Panc1 (cell line): Measurements from ENCODE around the gene RANBP1. TPM values are rescaled to one million over a fixed set of nuclear protein-coding genes. Genes with fewer than 3 reads are reported as not detected.
A peak's percentile ranks its signal among the peaks of the same experiment; 100 is the strongest.

Source experiments
- ATAC-seq: fragments of 200-7000 bp; cut with Tn5 transposase; 2 replicates; pipeline ENCODE4 v1.9.1; 2020; ENCODE audit warnings: mild to moderate bottlenecking, moderate library complexity
- BruUV-seq: library from RNA; stranded (reverse); fragments of 400-500 nt; replicated peaks from 2 replicates; lab custom pipeline; 2021; lab: Mats Ljungman, UMichigan
- CTCF ChIA-PET: fragments of 300-600 bp; sonication (Branson Sonifier 250); formaldehyde crosslinking; loops from one replicate; lab custom pipeline; 2022; ENCODE audit warnings: antibody characterized with exemption; lab: Charles Lee
- POLR2A ChIA-PET: fragments of 300-600 bp; sonication (Branson Sonifier 250); formaldehyde crosslinking; loops from one replicate; lab custom pipeline; 2022; ENCODE audit warnings: antibody characterized with exemption; lab: Charles Lee
- DNase-seq: peaks from one replicate; pipeline ENCODE4 v3.0.0-alpha.2; 2010; ENCODE audit warnings: low read depth, low spot score
- H3K27ac ChIP-seq: 2 replicates; pipeline ENCODE4 v1.5.1; 2011; ENCODE audit warnings: mild to moderate bottlenecking, low read length, inconsistent platforms
- H3K27me3 ChIP-seq: fragments of 200-500 bp; sonication (Bioruptor generic); 2 replicates; pipeline ENCODE4 v1.6.0; 2014; ENCODE audit warnings: low read length, inconsistent platforms; ENCODE audit not compliant: control insufficient read depth, insufficient read depth
- H3K36me3 ChIP-seq: fragments of 200-500 bp; sonication (Bioruptor generic); 2 replicates; pipeline ENCODE4 v1.5.1; 2014; ENCODE audit warnings: inconsistent platforms, mild to moderate bottlenecking, low read length, moderate library complexity; ENCODE audit not compliant: control insufficient read depth, insufficient read depth
- H3K4me1 ChIP-seq: 2 replicates; pipeline ENCODE4 v1.5.1; 2011; ENCODE audit warnings: inconsistent platforms, mild to moderate bottlenecking, low read length, moderate library complexity; ENCODE audit not compliant: control insufficient read depth, insufficient read depth
- H3K4me3 ChIP-seq, 2 experiments: 2 replicates each; pipeline ENCODE4 v1.5.1; 2011 to 2012; ENCODE audit warnings: low read depth in 2 of 2, low read length in 2 of 2, mild to moderate bottlenecking in 2 of 2, inconsistent platforms in 1 of 2, moderate library complexity in 1 of 2
- H3K9me3 ChIP-seq: fragments of 200-500 bp; sonication (Bioruptor generic); 2 replicates; pipeline ENCODE4 v1.5.1; 2014; ENCODE audit warnings: low read depth, mild to moderate bottlenecking, inconsistent platforms, low read length, moderate library complexity; ENCODE audit not compliant: control insufficient read depth, insufficient read depth
- POLR2AphosphoS5 ChIP-seq: IDR thresholded peaks from 2 replicates; pipeline ENCODE4 v1.6.1; 2012; ENCODE audit warnings: mild to moderate bottlenecking, low read depth, low read length, moderate library complexity
- SIN3A ChIP-seq: IDR thresholded peaks from 2 replicates; pipeline ENCODE4 v1.6.1; 2012; ENCODE audit warnings: low read depth, mild to moderate bottlenecking, low read length, moderate library complexity, borderline replicate concordance; ENCODE audit not compliant: insufficient read depth
- TCF7L2 ChIP-seq: IDR thresholded peaks from 2 replicates; pipeline ENCODE4 v1.6.1; 2011; ENCODE audit warnings: mild to moderate bottlenecking, low read depth, low read length, inconsistent platforms
- in situ Hi-C: cut with HindIII; loops from 2 replicates; pipeline ENCODE4 v1.10.0; 2016; ENCODE audit warnings: low sequenced_read_pairs, low pct_unique_long_range_greater_than_20kb
- intact Hi-C: fragments of 100-400 bp; cut with micrococcal nuclease; formaldehyde crosslinking; loops from one replicate; pipeline ENCODE4 v1.10.0; 2022; ENCODE audit not compliant: unreplicated experiment
- total RNA-seq: library from RNA; stranded (reverse); gene quantifications from one replicate; pipeline ENCODE4 v1.2.1, GENCODE V29; 2021; ENCODE audit not compliant: unreplicated experiment
- TF ChIP-seq, protein P1 (sequence below): fragments of 450-650 bp; IDR thresholded peaks from 2 replicates; pipeline ENCODE4 v1.5.1; 2017; ENCODE audit warnings: mild to moderate bottlenecking
- TF ChIP-seq, protein P2 (sequence below), 2 experiments: IDR thresholded peaks; 2 replicates each; pipeline ENCODE4 v1.6.1; 2011 to 2012; ENCODE audit warnings: low read depth in 2 of 2, control low read depth in 1 of 2, low read length in 1 of 2, mild to moderate bottlenecking in 1 of 2, moderate library complexity in 1 of 2; ENCODE audit not compliant: insufficient read depth in 1 of 2

RANBP1 gene
- total RNA-seq, 1 experiment from 2014 or later: 232 TPM

DNA sequence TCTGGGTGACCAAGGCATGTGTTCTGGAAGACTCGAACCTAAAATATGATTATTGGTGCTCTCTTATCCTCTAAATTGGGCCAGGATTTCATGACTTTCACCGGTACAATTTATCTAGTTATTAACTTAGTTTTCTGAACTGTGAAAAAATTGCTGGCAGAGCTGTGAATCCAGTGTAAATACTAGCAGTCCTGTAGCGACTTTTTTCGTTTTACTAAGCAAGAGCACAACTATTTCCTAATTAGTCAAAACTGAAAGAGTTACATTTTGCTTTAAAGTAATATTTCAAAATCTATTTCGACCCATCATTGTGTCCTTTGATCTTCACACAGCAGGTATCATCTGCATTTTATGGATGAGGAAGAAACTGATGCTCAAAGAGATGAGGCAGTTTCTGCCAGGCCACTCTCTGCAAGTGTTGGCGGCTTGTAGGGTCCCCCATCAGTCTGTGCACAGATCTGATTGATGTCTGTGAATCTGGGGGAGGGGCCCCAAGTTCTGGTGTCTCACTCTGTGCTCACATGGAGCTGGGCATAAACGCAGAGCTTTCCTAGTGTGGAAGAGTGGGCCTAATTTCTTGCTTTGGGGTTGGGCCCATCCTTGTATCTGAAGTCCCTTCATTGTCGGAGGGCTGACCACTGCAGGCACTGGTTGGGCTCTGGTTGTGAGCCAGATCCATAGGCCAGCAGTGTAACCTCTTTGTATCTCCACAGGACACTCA, 2.6 kb downstream of the RANBP1 start:
- CTCF ChIA-PET: no interaction called here
- H3K4me3 ChIP-seq: peak overlapping the region; percentile 82 to 86
- TSS peak; percentile 91 for BruUV-seq
- peak overlapping the region; percentile 94 for H3K27ac ChIP-seq
- no peak for ATAC-seq
- peaks cover 22% of the 10 kb centered on the region for H3K36me3 ChIP-seq
- no peak for DNase-seq
- H3K4me1 ChIP-seq: peaks cover 14% of the 10 kb centered on the region
- TF ChIP-seq TCF7L2 (no peak), SIN3A (no peak), POLR2AphosphoS5 (no peak)
- TF ChIP-seq, protein P1, sequence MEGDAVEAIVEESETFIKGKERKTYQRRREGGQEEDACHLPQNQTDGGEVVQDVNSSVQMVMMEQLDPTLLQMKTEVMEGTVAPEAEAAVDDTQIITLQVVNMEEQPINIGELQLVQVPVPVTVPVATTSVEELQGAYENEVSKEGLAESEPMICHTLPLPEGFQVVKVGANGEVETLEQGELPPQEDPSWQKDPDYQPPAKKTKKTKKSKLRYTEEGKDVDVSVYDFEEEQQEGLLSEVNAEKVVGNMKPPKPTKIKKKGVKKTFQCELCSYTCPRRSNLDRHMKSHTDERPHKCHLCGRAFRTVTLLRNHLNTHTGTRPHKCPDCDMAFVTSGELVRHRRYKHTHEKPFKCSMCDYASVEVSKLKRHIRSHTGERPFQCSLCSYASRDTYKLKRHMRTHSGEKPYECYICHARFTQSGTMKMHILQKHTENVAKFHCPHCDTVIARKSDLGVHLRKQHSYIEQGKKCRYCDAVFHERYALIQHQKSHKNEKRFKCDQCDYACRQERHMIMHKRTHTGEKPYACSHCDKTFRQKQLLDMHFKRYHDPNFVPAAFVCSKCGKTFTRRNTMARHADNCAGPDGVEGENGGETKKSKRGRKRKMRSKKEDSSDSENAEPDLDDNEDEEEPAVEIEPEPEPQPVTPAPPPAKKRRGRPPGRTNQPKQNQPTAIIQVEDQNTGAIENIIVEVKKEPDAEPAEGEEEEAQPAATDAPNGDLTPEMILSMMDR: no peak
- TF ChIP-seq, protein P2, sequence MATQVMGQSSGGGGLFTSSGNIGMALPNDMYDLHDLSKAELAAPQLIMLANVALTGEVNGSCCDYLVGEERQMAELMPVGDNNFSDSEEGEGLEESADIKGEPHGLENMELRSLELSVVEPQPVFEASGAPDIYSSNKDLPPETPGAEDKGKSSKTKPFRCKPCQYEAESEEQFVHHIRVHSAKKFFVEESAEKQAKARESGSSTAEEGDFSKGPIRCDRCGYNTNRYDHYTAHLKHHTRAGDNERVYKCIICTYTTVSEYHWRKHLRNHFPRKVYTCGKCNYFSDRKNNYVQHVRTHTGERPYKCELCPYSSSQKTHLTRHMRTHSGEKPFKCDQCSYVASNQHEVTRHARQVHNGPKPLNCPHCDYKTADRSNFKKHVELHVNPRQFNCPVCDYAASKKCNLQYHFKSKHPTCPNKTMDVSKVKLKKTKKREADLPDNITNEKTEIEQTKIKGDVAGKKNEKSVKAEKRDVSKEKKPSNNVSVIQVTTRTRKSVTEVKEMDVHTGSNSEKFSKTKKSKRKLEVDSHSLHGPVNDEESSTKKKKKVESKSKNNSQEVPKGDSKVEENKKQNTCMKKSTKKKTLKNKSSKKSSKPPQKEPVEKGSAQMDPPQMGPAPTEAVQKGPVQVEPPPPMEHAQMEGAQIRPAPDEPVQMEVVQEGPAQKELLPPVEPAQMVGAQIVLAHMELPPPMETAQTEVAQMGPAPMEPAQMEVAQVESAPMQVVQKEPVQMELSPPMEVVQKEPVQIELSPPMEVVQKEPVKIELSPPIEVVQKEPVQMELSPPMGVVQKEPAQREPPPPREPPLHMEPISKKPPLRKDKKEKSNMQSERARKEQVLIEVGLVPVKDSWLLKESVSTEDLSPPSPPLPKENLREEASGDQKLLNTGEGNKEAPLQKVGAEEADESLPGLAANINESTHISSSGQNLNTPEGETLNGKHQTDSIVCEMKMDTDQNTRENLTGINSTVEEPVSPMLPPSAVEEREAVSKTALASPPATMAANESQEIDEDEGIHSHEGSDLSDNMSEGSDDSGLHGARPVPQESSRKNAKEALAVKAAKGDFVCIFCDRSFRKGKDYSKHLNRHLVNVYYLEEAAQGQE (IDR thresholded peaks at IDR 0.05; ENCODE audit: insufficient read depth in 1 of 2, low read depth in 2 of 2, low read length in 1 of 2): no peak
- no peaks in the 10 kb centered on the region for H3K9me3 ChIP-seq
- intact Hi-C loops: no loop called here
- no peaks in the 10 kb centered on the region for H3K27me3 ChIP-seq
- POLR2A ChIA-PET: interaction anchor here (0.6 kb wide), 1 partner anchor 382 kb away, joined by 3 read pairs; no protein-coding TSS in a partner anchor
- in situ Hi-C loops: no loop called here

DNA sequence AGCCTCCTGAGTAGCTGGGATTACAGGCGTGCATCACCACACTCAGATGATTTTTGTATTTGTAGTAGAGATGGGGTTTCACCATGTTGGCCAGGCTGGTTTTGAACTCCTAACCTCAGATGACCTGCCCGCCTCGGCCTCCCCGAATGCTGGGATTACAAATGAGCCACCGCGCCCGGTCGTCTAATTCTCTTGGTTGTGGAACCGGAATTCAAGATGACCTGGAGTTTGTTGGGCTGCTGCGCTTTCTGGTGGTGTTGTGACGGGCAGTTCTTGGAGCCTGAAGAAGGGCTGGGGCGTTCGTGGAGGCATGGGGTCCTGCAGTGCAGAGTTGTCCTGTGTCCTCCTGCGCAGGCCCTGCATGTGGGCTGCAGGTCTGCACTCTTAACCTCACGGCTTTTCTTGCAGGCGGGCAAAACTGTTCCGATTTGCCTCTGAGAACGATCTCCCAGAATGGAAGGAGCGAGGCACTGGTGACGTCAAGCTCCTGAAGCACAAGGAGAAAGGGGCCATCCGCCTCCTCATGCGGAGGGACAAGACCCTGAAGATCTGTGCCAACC, 6.0 kb downstream of the RANBP1 start:
- Histone ChIP-seq H3K27me3 (no peaks in the 10 kb centered on the region), H3K36me3 (peaks cover 18% of the 10 kb centered on the region), H3K4me1 (peaks cover 6% of the 10 kb centered on the region), H3K27ac (no peak overlapping the region), H3K4me3 (no peak overlapping the region), H3K9me3 (no peaks in the 10 kb centered on the region)
- intact Hi-C loops: no loop called here
- in situ Hi-C loops: no loop called here
- TF ChIP-seq, protein P1: no peak
- TF ChIP-seq TCF7L2 (no peak), POLR2AphosphoS5 (no peak), SIN3A (no peak)
- TF ChIP-seq, protein P2 (IDR thresholded peaks at IDR 0.05; ENCODE audit: insufficient read depth in 1 of 2, low read depth in 2 of 2, low read length in 1 of 2): no peak
- ChIA-PET POLR2A (no interaction called here), CTCF (no interaction called here)
- ATAC-seq (no peak), DNase-seq (no peak)
- BruUV-seq: no TSS peak
